Fibroblast of the conjunctiva (primary cell): ENCODE results near the gene THUMPD3.

Source experiments
- DNase-seq: peaks from one replicate; pipeline ENCODE4 v3.0.0-alpha.2; 2010; ENCODE audit warnings: low read depth

The THUMPD3 gene

GRCh38 chr3:9420850-9421549 lies 58.1 kb downstream of the THUMPD3 start:
- DNase-seq: no peak

DNA sequence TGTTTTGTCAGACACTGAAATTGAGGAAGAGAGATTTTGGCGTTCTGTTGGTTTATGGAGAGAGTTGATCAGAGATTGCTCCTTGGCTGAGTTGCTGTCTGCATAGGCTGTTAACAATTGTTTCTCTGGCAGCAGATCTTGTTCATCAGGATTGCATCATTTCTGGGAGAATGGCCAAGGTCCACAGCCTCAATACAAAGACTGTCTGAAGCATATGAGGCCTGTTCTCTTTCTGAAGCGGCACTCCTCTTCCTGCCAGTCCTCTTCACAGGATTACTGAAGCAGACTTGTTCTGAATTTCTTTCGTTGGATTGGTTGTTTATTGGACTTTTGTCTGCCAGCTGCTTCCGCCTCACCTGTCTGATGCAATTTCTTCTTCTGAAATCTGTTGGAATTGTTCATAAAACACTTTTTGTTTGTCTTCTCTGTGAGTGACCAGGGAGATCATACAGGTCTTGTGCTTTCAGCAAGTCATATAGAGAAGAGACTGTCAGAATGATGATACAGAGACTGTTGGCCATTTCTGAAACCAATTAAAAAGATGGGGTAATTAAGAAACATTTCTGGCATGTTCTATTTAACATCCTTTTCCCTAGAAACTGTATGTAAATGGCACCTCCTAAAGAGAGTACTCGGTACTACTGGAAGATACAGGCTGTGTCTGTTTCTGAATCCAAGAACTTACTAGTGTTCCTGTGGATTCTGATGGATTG lies 60.0 kb downstream of the THUMPD3 start:
- DNase-seq: peak; percentile 98

DNA sequence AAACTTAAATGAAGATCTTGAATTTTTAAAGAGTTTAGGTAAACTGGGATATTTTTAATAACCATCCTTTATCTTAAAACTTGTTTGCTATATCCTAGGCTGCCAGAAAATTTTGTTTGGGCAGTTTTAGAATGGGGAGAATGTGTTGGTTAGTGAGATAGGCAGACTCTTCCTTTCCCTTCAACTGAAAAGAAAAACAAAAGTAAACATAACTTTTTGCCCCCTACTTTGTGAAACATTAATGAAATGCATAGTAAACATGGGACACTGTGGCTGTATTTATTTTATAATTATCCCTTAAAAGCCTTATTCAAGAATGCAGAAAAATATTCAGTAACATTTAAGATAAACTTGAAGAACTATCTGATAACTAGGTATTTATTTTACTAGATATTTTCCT lies 65.6 kb downstream of the THUMPD3 start:
- no peak for DNase-seq

GRCh38 chr3:9430733-9431132 lies 67.9 kb downstream of the THUMPD3 start:
- no peak for DNase-seq

DNA sequence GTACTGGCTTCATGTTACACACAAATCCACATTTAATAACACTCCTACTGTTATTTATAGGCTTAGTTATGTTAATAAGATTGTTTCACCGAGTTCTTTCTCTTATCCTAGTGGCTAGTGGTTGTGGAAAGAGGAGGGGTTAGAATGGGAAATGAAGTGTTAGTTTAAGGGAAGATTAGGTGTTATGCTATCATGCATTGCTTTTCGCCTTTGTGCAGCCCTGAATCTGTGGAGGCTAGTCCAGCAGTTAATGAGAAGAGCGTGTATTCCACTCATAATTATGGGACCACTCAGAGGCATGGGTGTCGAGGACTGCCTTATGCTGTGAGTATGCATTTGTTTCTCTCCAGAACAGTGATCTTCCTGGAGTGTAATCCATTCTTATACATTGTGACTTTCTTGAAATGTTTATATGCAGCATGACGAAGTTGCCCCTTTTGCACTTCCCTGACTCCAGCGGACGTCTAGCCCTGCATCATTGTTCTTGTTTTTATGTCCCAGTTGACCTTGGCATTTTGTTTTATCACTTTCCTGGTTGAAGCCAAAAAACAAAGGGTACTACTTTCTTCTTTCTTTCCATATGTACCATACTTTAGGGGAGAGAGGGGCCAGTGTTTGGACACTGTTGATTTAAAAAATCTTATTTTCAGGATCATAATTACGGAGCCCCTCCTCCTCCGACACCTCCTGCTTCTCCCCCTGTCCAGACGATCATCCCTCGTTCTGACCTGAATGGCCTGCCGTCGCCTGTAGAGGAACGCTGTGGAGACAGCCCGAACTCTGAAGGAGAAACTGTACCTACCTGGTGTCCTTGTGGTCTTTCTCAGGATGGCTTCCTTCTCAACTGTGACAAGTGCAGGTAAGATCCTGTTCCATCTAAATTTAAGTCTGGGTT lies 71.0 kb downstream of the THUMPD3 start:
- DNase-seq: no peak

DNA sequence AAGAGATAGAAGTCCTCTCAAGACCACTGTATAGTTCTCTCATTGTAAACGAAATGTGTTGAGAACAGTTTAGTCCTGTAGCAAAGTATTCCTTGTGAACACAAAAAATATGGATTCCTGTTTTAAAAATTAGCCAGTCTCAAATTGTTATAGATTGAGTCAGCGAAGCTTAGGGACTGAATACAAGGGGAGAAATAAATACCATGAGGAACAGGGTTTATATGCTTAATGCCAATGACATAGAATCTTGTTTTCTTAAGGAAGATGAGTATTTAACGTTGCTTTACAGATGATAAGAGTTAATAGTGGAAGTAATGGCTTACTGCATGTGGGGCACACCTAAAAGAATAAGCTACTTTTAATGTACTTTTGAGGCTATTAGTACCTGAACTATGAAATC lies 72.5 kb downstream of the THUMPD3 start:
- DNase-seq: no peak
